ENCODE measurements around the gene HOTAIR.

HOTAIR gene

DNA sequence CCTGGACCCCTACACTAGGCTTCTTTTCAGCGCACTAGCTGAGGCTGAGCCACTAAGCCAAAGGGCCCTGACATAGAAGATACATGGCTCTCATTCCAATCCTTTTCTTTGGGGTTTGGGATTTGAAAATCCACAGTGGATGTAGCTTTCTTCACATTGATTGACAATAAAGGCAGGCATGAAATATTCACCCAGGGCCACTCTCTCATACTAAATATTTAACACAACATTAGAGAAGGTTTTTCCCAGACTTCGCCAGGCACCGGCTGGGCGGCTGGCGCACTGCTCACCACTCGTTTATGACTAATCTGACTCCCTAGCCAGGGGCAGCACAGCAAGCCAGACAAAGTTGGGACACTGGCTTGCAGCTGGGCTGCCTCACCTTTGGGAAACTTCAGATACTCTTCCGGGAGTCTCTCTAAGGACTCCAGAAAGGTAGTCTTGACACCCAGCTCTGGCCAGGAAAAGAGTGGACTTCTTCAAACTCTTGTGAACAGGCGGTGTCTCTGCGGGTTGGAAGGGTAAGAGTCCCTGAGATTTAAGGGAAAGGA lies 2.5 kb downstream of the HOTAIR start:
- ChIA-PET POLR2A (ENCODE audit: low non-redundant PET) (interaction anchor here (0.6 kb wide), 1 partner anchor 249 kb away, joined by 3 read pairs; no protein-coding TSS in a partner anchor), CTCF (interaction anchor here (0.7 to 1.5 kb wide), 2 partner anchors 180 to 240 kb away, joined by 3 read pairs; no protein-coding TSS in a partner anchor)
- DNase-seq (ENCODE audit: low spot score): peak; percentile 51
- H3K27ac ChIP-seq: no peak overlapping the region
- TF ChIP-seq, protein P1, sequence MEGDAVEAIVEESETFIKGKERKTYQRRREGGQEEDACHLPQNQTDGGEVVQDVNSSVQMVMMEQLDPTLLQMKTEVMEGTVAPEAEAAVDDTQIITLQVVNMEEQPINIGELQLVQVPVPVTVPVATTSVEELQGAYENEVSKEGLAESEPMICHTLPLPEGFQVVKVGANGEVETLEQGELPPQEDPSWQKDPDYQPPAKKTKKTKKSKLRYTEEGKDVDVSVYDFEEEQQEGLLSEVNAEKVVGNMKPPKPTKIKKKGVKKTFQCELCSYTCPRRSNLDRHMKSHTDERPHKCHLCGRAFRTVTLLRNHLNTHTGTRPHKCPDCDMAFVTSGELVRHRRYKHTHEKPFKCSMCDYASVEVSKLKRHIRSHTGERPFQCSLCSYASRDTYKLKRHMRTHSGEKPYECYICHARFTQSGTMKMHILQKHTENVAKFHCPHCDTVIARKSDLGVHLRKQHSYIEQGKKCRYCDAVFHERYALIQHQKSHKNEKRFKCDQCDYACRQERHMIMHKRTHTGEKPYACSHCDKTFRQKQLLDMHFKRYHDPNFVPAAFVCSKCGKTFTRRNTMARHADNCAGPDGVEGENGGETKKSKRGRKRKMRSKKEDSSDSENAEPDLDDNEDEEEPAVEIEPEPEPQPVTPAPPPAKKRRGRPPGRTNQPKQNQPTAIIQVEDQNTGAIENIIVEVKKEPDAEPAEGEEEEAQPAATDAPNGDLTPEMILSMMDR (conservative IDR thresholded peaks at IDR 0.05; ENCODE audit: low read depth): no peak

DNA sequence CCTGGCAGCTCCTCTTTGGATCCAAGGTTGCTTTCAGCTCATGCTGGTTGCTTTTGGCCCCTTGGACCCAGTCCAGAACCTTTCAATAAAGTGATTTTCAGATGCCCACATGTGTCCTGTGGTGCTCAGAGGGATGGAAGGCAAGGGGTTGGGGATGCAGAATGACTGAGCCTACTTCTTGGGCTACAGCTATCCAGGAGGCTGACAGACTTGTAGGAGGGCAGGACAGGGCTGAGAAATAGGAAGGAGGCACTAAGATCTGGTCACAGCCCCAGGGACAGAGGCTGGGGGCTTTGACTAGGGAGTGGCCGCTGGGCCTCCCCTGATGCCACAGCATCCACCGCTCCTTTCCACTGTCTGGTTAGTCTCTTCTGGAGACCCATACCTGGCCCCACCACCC lies 3.1 kb downstream of the HOTAIR start:
- POLR2A ChIA-PET (ENCODE audit: low non-redundant PET): no interaction called here
- TF ChIP-seq, protein P1 (conservative IDR thresholded peaks at IDR 0.05; ENCODE audit: low read depth): no peak
- DNase-seq (ENCODE audit: low spot score): no peak
- H3K27ac ChIP-seq: no peak overlapping the region
- CTCF ChIA-PET: interaction anchor here (1.5 kb wide), 1 partner anchor 180 kb away, joined by 3 read pairs; no protein-coding TSS in a partner anchor

DNA sequence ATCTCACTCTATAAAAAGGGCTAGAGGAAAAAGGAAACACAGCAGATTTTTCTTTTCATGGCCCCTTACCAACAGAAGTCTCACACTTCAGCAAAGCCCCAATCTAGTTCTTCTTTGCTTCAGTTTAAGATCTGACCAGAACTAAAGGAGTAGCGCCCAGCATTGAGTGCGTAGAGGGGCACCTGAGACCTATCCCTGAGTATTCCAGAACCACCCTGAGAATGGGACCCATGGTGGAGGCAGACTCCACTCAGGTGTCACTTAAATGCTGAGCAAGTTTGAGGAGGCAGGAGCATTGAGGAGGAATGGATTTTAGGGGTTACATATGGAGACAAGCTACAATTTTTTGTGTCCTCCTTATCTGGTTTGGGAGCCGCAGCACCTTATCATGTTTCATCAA lies 3.6 kb downstream of the HOTAIR start:
- TF ChIP-seq, protein P1 (conservative IDR thresholded peaks at IDR 0.05; ENCODE audit: low read depth): no peak
- ChIA-PET POLR2A (ENCODE audit: low non-redundant PET) (no interaction called here), CTCF (interaction anchor here (0.5 to 1.5 kb wide), 2 partner anchors 179 to 371 kb away, joined by 3 to 9 read pairs; no protein-coding TSS in a partner anchor)
- H3K27ac ChIP-seq: no peak overlapping the region
- no peak for DNase-seq (ENCODE audit: low spot score)

DNA sequence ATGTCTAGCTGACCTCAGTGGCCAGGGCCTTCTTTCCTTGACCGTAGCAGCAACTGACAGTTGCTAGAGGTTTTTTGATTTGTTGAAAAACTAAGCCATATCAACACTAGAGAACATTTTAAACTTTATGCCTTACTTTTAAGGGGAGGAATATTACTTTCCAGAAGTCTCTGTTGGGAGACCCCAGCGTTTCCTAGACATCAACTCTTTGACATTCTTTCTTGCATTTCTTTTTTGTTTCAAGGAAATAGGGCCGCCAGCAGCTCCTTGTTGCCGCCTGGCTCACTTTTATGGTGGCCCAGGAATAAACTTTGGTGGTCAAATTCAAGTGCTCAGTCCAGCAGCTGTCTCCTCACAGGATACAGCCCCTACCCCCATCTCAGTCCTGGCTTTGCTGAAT lies 4.3 kb downstream of the HOTAIR start:
- no peak overlapping the region for H3K27ac ChIP-seq
- no peak for DNase-seq (ENCODE audit: low spot score)
- TF ChIP-seq, protein P1 (conservative IDR thresholded peaks at IDR 0.05; ENCODE audit: low read depth): no peak
- CTCF ChIA-PET: no interaction called here
- POLR2A ChIA-PET (ENCODE audit: low non-redundant PET): no interaction called here

DNA sequence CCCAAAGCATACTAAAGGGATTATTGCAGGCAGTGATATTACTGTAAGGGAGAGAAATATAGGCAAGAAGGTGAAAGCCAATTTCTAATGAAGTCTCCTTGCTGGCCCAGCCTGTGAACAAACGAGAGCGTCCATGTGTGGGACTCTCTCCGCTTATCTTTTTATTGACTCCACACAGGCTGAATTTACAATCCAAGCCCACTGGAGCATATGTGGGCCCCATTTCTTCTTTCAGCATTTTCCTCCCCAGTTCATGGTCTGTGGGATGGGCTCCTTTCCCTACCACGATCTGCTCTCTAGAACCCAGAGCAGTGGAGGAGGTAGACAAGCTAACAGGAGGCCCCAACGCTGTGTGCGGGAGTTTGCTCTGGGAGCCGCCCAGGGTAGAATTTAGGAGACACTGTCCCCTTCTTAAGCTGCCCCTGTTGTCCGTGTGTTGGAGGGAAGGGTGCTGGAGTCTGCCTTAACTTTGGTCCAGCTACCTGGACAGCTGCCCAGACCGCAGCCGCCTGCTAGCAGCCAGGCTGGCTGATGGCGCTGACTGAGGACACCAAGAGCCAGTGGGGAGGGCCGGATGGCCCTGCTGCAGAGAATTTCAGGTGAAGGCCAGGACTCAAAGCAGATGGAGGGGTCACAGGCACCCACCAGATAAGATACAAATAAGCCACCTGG lies 5.0 kb downstream of the HOTAIR start:
- POLR2A ChIA-PET (ENCODE audit: low non-redundant PET): no interaction called here
- H3K27ac ChIP-seq: no peak overlapping the region
- CTCF ChIA-PET: interaction anchor here (0.7 kb wide), 1 partner anchor 23 kb away, joined by 4 read pairs; no protein-coding TSS in a partner anchor

More for the DNA sequence above, 5.0 kb downstream of the HOTAIR start:
- TF ChIP-seq, protein P1 (conservative IDR thresholded peaks at IDR 0.05; ENCODE audit: low read depth): no peak
- DNase-seq (ENCODE audit: low spot score): no peak
